ENCODE results near the gene IRX6. TPM values are rescaled to one million over a fixed set of nuclear protein-coding genes. Genes with fewer than 3 reads are reported as not detected.

IRX6 gene
- total RNA-seq, 1 experiment from 2014 or later = 0.16 TPM

DNA sequence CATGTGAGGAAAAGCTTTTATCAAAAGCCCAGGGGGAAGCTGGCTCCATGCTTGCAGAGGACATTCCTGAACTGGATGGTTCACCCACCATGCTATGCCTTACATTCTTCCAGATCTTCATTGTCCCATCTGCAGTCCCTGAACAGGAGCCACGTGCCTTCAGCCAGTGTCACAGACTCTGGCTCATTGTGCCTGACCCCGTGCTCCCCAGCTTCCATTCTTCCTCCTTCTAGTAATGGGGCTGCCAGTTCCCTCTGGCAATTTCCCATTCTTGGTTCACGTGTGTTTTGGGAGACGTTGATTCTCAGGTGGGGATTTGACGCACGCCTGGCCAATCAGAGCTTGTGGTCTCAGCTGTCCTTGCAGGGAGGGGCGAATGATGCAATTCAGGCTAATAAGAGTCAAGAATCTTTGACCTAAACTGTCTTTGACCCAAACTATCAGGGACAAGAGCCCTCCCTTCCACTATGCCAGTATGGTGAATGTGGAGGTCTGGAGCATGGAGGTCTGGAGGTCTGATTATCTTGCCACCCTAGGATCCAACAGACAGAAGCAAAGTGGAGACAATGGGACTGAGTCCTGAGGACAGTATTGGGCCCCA, 52.7 kb downstream of the IRX6 start:
- no peaks in the 10 kb centered on the region for H3K9me3 ChIP-seq
- peaks cover 13% of the 10 kb centered on the region for H3K27me3 ChIP-seq
- no peak for DNase-seq
- H3K4me3 ChIP-seq = no peak overlapping the region
- H3K36me3 ChIP-seq = no peaks in the 10 kb centered on the region

DNA sequence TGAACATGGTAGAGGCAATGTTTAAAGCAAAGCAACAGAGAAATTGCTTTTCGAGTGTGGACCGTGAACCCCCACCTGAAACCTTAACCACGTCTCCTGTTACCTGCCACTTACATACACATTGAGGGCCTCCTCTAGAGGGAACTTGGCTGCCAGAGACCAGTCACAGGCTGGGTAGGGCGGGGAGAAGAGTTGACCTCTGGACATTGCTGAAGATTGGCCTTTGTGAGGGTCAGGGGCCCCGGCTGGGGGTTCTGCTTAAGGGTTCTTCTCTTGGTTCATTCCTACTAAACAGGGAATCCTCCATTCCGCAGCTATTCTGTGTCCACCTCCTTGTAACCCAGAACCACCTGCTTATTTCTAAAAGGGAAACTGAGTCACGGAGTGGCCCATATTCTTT, 53.8 kb downstream of the IRX6 start:
- Histone ChIP-seq H3K36me3 (no peaks in the 10 kb centered on the region), H3K9me3 (no peaks in the 10 kb centered on the region), H3K4me3 (no peak overlapping the region), H3K27me3 (peaks cover 13% of the 10 kb centered on the region)
- DNase-seq = no peak

DNA sequence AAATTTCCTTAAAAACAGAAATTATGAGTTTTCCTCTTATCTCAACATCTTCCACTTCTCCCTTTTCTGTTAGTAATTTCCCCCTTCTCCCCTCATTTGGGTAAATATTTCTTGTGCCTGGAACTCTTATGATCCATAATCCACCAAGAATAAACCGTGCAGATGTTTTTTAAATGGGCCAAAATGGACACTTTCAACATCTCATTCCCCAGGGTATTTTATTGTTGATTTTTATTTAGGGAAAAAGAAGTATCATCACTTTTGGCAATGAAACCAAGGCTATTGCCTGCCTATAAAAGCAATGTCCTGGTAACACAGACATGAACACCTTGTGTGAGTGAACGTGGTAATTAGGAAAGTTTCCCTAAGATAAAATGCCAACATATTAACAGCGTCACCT, 54.6 kb downstream of the IRX6 start:
- DNase-seq = no peak
- Histone ChIP-seq H3K4me3 (no peak overlapping the region), H3K27me3 (peaks cover 13% of the 10 kb centered on the region), H3K36me3 (no peaks in the 10 kb centered on the region), H3K9me3 (no peaks in the 10 kb centered on the region)

DNA sequence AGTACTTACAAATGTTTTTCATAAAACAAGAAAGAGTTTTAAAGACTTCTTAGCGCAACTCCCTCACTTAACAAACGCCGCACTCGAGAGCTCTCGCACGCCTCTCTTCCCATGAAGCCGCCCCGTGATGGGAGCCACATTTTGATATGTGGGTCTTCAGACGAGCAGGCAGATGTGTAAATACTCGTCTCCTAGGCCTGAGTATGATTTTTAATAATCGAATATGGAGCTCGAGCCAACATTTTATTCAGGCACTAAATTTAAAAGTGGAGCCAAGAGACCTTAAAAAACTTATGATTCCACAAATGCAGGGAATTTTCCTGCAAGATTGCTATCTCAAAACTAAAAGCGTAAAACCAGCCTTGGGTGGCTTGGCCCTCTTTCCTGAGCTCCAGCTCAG, 55.4 kb downstream of the IRX6 start:
- Histone ChIP-seq H3K4me3 (no peak overlapping the region), H3K36me3 (no peaks in the 10 kb centered on the region), H3K27me3 (peaks cover 13% of the 10 kb centered on the region), H3K9me3 (no peaks in the 10 kb centered on the region)
- DNase-seq = no peak

DNA sequence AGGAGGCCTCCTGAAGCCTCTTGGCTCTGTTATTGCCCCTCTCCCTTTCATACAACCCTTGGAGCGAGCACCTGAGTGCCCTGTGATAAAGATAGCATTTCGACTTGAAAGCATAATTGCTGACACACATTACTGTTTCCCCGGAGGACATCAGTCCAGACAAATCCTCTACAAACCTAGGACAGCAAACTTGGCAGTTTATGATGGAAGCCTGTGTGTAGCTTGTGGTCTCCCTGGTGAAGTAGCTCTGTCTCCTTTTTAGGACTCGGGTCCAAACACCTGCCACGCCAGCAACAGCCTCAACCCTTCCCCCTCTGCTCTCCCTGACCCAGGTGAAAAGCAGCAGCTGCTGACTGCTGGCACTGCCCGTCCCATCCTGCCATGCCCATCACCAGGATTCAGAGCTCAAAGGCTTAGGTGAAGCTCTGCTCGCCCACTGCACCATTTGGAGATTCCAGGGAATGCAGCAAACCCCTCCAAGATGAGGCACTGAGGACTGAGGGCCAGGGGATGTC, 55.9 kb downstream of the IRX6 start:
- H3K27me3 ChIP-seq = peaks cover 13% of the 10 kb centered on the region
- H3K9me3 ChIP-seq = no peaks in the 10 kb centered on the region
- H3K36me3 ChIP-seq = no peaks in the 10 kb centered on the region
- H3K4me3 ChIP-seq = no peak overlapping the region
- no peak for DNase-seq

Other genes starting within 250 kb of the IRX6 start
- 53.0 and 98.5 TPM in 2 replicates for gene MMP2, start 155.0 kb downstream of the IRX6 start, total RNA-seq (2014; rRNA removed; shearing (Covaris generic); ENCODE audit: low replicate concordance)
- not detected in 2 replicates for gene LPCAT2, start 184.9 kb downstream of the IRX6 start, total RNA-seq (2014; rRNA removed; shearing (Covaris generic); ENCODE audit: low replicate concordance)
- not detected in 2 replicates for gene CAPNS2, start 242.5 kb downstream of the IRX6 start, total RNA-seq (2014; rRNA removed; shearing (Covaris generic); ENCODE audit: low replicate concordance)